CD1c-positive myeloid dendritic cell (primary cell): ENCODE data around the gene ACSBG1.

Experiments used
- DNase-seq: peaks from one replicate; pipeline ENCODE4 v3.0.0-alpha.2; 2016; ENCODE audit errors: extremely low spot score

Gene ACSBG1

DNA sequence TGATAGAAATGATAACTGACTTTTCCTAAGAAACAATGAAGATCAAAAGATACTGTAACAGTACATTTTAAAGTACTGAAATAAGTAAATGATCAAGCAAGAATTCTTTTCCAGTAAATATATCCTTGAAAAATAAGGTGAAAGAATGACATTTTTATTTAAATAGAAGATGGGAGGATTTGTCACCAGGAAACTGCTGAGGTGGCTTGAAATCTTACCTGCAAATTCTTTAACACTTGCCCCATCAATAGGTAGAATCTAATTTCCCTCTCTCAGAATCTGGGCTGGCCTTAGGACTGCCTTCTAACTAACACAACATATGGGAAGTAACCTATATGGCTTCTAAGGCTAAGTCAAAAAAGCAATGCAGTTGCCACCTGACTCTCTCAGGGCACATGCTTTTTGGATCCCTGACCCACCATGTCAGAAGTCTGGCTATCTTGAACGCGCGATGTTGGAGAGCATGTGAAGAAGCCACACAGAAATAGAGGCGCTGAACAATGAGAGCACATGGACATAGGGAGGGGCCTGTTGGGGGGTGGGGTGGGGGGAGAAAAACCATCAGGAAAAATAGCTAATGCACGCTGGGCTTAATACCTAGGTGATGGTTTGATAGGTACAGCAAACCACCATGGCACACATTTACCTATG is 11.5 kb downstream of the ACSBG1 start:
- DNase-seq, result no peak

DNA sequence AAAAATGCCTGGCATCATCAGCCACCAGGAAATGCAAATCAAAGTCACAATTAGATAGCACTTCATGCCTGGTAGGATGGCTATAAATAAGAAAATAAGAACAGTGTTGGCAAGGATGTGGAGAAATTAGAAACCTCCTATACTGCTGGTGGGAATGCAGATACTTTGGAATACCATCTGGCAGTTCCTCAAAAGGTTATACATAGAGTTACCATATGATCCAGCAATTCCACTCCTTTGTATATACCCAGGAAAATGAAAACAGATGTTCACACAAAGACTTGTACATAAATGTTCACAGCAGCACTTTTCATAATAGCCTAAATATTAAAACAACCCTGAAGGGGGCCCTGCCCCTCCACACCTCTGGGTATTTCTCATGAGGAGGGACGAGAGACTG is 13.7 kb downstream of the ACSBG1 start:
- no peak for DNase-seq

DNA sequence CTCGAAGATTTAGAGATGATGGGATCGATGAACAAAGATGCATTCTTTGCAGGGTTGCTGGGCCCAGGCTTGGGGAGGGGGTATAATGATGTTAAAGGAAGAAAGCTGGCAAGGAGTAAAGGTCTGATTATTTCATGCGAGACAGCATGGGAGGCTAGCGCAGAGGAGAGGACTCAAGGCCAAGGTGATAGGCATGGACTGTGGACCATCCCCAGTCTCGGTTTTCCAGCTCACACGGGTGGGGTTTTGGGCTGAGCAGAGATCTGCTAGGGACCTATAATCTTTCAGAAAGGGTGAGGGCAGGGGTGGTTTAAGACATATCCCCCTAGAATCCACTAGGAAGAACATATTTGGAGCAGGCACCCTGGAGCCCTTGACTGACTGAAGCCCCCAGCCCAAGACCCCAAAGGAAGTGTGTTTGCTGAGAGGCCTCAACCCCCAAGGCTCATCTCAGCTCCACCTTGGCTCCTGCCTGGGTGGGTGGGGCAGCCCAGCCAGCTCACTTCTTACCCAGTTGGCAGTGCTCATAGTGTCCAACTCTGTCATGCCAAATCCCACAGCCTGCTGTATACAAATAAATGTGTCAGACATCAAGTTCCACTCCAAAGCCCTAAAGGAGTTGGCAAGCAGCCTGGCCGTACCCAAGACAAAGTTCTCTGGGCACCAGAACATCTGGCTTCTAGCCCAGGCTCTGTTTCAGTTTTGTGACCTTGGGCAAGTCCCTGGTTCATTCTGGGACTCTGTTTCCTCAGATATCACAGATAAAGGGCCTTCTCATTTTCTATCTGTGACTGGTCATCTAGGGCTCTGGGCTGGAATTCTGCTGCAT is 17.9 kb downstream of the ACSBG1 start:
- DNase-seq, result no peak

DNA sequence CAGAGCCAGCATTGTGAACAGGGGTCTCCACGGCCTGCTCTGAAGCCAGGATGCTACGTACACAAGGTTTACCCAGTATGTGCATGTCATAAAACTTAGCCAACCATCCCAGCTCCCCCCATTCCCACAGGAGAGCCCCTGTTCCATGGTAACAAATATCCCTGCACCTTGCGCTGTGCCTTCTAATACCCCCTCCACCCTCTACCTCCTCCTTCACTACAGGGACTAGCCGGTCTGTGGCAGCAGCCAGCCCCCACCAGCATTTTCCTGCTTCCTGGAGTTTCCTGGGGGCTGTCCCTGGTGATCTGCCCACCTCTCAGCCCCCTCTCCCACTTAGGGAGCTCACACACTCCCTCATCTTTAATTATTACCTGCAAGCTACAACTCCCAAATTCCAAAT is 20.4 kb downstream of the ACSBG1 start:
- DNase-seq, result no peak

DNA sequence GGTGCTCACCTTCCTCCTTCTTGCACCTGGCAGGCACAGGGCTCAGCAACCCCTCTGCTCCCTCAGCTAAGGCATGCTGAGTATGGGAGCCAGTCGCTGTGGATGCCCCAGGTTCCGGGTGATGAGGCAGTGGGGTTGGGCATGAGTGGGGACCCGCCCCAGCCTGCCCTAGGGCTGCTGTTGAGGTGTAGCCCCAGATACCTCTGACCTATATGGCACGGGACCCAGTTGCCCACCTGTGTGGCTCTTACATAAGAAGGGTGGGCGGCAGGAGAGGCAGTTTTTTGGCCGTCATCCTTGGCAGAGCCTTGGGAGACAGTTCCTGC is 21.0 kb downstream of the ACSBG1 start:
- DNase-seq, result no peak

DNA sequence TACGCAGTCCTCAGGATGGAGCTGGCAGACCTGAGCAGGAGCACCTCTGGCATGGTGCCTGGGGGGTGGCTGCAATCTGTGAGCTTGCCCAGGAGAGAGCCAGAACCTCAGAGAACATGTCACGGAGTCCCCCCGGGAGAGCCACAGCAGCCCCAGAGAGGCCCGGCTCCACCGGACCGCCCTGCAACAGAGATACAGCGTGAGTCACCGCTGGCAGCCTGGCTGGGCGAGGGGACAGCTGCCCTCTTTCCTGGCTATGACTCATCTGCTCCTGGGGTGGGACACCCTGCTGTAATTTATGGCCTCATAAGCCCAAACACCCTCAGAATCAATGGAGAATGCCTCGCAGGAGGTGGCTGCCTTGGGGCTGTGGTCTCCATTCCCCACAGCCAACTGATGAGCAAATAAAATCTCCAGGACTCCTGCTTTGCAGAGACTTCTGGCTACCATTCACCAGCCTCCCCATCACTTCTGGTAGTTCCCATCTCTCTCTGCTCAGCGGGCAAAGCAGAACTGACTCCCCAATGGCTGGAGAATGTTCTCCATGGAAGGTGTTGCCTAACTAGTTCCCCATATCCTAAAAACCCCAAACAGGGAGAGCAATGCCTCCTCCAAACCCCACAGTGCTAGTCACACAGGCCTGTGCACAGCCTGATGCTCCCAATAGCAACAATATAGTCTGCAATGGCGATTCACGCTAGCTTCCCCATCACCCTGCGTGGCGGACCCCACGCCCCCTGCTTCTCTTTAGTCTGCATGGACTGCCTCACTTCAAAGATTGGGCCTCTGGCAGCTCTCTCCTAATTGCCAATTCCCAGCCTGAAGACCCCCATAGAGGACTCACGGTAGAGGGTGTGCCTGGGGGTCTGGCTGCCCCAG is 21.6 kb downstream of the ACSBG1 start:
- no peak for DNase-seq

DNA sequence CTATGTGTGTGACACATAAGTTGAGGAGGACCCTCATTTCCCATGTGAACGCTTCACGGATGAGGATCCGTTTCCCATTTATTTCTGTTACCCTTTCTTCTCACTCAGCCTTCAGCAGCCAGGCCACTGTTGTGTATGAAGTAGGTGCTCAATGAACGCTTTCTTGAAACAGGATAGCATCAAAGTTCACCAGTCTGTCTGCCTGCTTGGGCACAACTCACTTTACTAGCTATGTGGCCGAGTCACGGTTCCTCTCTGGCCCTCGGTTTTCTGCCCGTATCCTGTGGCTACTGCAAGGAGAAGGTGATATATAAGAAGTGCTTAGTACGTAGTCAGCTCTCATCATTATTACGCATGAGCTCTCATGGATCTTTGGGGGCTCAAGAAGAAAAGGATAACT is 22.4 kb downstream of the ACSBG1 start:
- no peak for DNase-seq

DNA sequence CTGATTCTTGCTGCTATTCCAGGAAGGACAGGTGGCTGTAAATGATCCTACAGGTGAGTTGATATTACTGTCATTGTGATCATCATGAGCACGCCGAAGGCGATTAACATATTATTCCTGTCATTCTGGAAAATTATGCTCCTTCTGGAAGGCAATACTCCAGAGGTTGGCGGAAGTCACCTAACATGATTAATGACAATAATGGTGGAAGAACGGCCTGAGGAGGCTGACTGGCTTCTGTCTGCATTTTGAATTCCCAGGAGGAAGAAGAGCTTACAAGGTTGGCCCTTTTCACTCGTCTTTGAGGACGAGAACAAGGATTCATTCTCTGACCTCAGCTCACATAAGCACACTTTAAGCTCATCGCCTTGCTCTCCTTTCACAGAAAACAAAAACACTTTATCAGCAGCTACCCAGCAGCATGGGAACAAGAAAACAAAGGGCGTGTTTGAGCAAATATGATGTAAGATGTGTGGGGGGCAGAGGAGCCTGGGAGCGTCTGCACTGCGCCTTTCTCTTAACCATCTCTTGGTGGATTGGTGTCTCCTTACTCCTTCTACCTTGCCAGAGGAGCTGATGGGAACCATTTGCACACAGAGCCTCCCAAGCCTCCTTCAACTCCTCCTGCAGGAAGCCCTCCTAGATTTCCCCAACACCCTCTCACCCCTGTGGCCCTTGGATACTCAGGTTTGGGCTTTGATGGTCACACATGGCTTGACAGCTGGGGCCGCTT is 23.0 kb downstream of the ACSBG1 start:
- no peak for DNase-seq

DNA sequence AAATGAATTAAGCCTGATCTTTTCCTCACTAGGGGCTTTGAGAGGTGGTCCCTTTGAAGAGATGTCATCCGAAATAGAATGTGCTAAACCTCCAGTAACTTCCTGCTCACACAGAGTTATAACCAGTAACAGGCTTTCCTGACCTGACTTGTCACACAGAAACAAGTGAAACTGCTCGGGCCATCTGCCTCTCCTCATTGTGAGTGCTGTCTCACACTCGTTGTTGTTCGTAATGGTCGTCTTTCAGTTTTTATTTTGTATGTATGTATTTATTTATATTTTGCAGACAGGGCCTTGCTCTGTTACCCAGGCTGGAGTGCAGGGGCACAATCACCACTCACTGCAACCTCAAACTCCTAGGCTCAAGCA is 24.0 kb downstream of the ACSBG1 start:
- no peak for DNase-seq

DNA sequence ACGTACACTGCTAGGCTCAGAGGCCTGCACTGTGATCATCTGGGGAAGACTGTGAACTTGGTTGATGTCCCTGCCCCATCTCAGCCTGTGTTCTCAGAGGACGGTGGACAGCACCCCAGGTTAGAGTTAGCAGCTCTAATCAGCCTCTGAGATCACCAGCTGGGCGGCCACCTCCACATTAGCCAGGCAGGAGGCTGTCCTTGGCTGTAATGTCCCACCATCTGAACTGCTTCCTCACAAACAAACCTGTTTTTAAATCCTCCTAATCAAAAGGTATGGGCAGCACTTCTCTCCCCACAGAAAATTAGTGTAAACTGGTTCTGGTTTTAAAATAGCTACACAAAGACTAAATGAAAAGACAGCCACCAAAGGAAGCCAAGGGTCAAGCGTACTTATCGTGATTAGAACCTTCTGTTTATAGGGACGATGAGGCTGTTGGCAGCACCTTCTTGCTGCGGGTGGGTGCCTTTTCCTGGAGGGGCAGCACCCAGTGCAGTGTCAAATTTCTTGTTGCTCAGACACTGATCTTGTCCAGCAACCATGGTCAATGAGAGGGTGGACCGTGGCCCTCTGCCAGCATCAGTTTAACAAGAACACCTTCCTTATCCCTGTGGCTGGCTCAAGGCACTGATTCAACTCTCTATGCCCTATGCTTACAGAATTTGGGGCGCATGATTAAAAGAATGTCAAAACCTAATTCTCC is 24.6 kb downstream of the ACSBG1 start:
- no peak for DNase-seq

DNA sequence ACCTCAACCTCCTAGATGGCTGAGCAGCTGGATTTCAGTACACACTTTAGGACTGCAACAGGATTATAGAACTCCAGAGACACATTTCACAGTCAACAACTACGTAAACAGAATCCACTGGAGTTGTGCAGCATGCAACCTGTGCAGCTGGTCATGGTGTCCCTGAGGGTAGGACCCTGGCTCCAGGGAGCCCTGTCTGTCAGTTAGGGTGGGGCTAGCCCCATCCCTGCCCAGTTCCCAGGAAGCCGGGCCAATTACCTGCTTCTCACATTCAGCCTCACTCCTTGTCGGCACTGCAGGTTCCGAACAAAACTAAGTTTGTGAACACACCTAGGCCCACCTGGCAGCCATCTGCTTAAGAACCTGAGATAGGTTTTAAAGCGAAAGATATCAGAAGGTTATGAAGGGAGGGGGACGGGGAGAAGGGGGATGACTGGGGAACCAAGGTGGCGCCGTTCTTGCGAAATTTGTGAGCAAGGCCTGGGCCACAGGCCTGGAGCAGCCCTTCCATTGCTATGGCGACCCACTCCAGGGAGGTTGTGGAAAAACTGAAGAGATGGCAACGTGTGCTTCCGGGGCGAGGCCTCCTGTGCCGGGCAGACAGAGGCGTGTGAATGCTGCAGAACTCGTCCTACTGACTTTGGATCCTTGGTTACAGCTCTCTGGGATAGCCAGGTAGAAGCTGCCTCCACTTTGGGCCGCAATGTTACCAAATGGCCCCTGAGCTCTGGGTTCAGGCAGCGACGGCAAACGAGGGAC is 25.3 kb downstream of the ACSBG1 start:
- DNase-seq, result no peak

DNA sequence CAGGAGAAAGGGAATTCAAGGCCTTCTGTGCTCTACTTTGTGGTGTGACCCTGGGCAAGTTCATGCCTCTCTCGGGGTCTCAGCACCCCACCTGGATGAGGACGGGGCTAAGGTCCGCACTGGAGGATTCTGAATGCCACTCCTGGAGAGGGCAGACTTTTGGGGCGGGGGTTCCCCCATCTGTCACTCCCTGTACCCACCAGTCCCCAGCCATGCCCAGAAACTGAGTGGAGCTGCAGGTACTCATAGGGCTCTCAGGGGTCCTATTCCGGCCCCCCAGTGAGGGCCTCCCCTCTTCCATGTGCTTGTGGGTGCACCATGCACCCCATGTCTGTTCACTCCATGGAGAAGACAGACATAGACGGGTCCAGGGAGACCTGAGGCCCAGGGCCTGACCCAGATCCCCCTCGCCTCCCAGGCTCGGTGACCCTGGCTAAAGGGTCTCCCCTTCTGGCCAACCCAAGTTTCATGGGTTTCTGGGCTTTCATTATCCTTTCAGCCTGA is 26.0 kb downstream of the ACSBG1 start:
- DNase-seq, result no peak

DNA sequence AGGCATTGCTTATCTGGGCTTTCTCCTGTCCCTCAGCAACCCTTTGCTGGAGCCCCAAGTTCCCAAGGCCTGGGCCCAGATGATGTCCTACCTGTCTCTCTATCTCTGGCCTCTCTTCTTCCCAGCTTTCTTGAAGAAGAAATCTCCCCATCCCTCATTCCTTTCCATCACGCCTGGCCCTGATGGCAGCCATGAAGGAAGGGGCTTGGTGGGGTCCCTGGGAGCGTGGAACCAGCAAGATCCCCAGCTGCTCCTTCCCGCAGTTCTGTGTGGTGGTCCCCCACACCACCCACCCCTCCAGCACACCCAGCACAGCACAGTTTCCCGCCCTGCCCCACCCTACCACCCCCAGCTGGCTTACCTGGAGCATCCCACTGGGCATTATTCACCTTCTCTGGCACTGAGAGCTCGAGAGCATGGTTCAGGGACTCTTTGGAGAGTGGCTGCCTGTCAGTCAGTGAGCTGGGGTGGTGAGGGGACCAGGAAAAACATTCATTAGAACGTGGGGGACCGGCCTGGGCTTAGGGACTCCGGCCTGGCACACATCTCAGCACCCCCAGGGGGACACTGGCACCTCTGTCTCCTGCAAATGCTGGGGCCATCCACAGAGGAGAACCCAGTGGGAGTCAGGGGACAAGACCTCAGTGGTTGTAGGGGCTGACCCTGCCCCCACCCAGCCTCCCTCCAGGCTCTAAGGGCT is 26.6 kb downstream of the ACSBG1 start:
- no peak for DNase-seq

DNA sequence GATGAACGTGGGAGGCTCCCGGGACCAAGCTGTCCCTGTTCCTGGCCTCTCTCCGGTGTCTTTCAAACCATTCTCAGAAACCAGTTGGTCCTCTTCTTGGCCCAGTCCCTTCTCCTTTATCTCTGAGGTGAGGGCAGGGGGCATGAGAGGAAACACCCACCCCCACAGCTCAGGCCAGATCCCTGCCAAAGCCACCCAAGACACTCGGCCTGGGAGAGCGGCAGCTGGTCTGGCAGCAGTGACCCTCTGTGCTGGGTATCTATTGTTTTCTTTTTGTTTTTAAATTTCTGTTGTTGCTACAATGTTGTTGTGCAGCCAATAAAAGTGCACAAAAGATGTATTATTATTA is 27.3 kb downstream of the ACSBG1 start:
- DNase-seq, result no peak

DNA sequence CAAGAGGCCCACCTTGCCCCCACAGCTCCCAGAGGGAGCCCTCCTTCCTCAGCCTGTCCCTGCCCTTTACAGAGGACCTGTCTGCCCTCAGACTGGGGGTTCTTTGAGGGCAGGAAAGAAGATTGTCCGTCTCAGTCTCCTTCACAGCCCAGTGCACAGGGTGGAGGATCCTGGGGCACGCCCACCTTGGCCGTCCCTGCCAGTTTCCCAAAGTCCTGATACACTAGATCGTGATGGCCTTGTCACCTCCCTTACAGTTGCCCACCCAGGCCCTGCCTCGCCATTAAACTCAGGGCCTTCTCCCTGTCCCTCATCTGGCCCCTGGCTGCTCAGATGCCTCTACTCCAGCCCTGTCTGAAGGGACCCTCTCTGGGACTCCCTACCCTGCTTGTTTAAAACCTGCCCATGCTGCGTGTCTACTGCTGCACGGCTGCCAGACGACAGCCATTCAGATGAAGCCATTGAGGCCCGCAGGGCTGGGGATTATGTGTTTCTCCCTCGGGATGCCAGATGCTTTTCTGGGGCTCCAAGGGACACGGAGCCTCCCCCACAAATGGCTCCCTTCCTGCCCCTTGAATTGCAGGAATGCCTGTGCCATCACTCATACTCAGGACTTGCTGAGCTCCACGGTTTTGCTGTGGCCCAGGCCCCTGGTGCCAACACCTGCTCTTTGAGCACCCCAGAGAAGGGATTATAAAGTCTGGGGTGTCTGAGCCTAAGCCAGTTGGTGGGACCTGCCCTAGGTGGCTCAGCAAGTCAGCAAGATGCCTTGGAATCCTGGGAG is 27.8 kb downstream of the ACSBG1 start:
- DNase-seq, result no peak

DNA sequence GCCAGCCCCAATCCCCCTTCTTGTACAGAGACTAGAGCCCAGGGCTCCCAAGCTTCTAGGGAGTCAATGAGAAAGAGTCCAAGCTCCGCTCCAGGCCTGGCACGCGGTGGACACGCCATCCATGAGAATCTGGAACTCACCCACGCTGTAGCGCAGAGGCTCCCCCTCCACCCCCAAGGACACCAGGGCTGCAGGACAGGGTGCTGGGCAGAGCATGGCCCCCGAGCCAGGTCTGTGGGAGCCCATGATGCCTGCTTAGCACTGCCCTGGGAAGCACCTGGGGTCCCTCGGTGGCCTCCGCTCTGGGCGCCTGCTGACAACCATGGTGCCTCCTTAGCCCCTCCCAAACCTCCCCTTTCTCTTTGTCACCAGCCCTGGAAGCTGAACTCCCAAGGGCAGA is 28.5 kb downstream of the ACSBG1 start:
- DNase-seq, result no peak

DNA sequence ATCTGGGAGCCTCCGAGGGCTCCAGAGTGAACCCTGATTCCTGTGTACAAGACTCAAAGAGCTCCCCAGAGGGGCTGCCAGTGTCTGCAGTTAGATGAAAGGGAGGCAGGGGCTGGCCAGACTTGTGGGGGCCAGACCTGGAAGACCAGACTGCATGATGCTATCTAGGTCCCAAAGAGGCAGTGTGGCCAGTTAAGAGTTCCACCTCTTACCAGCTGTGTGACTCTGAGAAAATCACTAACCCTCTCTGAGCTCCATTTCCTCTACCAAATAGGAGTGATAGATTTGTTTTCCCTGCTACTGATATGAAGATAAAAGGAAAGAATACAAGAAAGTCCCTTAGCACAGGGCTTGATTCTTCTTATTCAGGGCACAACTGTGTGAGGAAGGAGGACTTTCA is 29.0 kb downstream of the ACSBG1 start:
- no peak for DNase-seq

DNA sequence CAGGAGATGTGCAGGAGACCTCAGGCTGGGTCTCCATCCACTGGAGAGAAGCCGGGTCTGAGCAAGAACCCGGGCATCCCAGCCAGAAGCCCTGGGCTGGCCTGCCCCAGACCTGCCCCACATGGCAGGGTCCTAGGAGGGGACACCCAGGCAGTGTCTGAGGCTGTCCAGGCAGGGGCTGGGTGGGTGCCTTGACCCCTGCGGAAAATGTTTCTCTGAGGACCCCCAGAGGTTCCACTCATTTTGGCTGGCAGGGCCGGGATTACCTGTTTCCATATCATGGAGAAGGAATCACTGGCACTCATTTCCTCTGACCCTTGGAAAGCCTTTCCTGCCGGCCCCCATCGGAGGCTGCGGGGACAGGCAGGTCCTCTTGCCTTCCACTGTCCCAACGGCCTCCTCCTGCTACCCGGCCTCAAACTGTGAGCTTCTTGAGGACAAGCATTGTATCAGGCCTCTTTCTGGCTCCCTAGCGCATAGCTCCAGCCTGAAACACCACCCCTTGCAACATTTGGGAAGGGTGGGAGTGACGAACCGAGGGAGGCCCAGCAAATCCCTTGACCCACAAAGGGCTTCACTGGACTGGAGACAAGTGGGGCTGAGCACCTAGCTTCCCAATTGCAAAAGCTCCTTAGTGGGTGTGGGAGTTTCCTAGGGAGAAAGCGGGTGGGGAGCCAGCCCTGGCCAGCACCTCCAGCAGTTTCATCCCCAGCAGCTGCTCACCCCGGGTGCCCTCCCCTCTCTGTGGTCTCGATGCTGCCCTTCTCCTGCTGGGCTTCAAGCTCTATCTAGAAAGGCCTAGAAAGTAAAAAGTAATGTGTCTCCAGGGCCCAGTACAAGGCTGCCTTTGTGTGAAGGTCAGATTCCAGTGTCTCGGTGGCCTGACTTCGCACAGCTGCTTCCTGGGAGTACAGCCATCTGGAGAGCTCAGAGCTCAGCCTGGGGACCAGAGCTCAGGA is 29.7 kb downstream of the ACSBG1 start:
- no peak for DNase-seq
